Ramos (cell line): ENCODE results near the gene GRM1.

ENCODE experiments used
- in situ Hi-C: fragments of 300-500 bp; cut with MboI; formaldehyde crosslinking; loops from one replicate; pipeline ENCODE4 v1.14.3; 2022; ENCODE audit warnings: low sequenced_read_pairs; ENCODE audit not compliant: unreplicated experiment

Gene GRM1

DNA sequence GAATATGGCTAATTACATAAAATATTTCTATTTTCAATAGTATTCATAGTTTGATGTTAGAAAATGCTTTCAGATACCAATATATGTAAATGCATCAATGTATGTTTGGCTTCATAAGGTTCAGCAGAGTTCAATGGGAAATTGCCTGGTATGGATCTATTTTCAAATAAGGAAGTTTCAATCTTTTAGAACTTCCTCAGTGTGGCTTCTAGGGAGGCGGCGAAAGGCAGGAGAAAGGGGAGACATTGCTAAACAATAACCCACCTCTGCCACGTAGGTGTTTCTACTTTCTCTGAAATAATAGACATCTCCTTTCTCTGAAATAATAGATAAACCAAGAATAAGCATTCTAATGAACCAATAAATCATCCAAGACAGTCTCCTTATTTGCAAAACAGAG, 277.1 kb downstream of the GRM1 start:
- in situ Hi-C loops: no loop called here

DNA sequence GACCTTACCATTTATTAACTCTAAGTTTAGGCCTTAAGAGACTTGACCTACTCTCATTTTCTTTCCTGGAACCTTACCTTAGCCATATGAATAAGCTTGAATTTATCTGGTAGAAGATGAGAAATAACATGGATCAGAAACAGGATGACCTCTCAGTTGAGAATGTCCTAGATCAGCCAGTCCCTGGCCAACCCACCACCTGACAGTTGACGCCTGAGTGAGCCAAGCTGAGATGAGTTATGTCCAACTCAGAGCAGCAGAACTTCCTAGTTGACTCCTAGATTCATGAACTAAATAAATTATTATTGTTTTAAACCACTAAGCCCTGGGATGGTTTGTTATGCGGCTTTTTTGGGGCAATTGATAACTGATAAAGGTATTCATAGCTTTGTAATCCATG, 281.8 kb downstream of the GRM1 start:
- in situ Hi-C loops: no loop called here

DNA sequence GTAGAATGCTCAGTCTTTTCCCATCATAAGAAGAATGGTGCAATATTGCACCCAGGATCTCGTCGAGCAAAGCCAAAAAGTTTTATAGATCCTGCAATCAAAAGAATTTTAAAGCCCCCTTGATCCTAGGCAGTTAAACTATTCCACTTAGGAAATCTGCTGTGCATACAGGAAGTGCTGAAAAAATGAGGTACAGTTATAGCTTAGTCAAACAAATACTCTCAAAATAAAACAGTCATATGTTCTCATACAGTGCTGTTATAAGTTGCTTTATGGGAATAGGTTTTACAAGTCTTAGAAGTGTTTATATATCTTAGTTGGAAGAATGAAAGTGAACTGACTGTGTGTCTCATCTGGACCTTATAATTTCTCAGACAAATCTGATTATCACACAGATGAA, 282.2 kb downstream of the GRM1 start:
- in situ Hi-C loops: no loop called here

DNA sequence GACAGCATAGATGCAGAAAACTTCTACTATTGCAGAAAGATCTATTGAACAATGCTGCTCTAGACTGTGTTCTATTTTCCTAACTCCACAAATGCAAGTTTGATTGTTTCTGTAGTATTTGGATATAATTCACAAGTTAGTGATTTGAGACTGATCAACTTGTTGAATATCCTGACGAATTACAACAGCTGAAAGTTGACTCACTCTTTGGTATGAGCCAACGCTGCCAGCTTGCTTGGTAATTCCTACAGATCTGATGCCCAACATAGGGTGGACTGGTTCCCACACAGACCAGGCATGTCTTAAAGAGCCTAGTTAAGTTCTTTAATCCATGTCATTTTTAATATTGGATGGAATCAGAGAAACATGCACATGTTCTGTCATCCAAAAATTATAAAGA, 283.7 kb downstream of the GRM1 start:
- in situ Hi-C loops: no loop called here

DNA sequence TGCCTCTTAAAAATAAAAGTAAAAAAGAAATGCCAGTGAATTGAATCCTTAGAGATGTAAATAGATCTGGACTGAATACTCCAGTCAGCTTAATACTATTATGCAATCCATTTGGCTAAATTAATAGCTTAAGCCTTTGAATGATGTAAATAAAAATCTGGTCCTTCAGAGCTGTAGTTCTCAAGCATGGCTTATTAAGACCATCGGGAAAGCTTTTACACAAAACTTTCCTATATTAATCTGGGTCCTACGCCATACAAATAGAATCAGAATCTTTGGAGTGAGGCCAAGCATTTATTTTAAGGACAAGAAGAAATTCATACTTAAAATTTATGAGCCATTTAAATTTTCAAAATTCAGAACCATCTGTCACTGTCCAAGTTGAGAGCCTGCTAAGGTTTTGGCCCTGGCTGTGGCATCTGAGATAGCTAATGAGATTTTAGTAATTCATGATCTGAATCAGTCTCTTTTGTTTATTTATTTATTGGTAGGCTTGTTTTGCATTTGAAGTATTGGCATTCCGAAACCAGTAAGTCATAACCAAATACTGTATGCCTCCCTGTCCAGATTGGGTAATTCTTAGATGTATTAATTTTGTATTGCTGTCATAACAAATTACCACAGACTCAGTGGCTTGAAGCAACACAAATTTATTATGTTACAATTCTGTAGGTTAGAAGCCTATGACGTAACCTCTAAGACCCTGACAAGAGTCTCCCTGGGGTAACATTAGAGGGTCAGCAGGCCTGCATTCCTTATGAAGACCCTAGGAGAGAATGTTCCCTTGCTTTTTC, 286.7 kb downstream of the GRM1 start:
- in situ Hi-C loops: no loop called here

DNA sequence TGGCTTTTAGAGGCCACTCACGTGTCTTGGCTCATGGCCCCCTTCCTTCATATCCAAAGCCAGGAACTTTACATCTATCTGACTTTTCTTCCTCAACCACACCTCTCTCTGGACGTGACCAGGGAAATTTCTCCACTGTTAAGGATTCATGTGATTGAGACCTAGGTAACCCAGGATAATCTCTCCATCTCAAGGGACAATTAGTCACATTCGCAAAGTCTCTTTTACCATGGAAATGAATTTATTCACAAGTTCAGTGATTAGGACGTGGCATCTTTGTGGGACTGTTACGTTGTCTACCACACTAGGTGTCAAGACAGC, 287.3 kb downstream of the GRM1 start:
- in situ Hi-C loops: no loop called here

DNA sequence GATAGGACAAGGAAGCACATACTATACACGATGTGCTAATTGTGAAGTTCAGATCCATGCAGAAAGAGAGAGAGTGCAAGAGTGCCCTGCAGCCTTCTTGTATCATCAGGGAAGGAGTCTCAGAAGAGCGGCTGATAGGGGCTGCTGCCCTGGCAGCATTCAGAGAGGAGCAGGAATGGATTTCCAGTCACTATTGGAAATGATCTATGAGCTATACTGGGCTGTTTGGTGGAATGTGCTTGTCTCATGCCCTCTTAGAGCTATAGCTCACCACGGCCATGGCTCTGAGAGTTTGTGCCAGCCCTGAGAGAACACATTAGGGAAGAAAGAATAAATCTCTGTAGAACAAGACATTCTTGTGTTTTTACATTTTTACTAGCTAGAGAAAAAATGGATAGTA, 302.2 kb downstream of the GRM1 start:
- in situ Hi-C loops: no loop called here

DNA sequence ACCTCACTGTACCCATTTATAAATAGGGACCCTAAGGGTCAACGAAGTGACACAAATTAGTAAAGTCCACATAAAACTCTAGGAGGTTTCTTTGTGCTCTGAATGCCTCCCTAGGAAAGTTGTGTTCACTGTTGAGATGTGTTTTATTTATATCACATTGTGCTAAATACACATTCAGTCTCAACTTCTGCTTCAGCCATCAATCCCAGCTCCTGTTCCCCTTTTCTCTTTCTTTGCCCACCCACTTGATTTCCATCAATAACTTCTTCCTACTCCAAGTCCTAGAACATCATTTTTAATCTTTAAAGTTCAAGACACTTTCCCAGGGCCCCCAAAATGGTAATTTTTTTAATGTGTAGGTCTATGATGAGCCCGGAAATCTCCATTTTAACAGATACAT, 306.5 kb downstream of the GRM1 start:
- in situ Hi-C loops: no loop called here

DNA sequence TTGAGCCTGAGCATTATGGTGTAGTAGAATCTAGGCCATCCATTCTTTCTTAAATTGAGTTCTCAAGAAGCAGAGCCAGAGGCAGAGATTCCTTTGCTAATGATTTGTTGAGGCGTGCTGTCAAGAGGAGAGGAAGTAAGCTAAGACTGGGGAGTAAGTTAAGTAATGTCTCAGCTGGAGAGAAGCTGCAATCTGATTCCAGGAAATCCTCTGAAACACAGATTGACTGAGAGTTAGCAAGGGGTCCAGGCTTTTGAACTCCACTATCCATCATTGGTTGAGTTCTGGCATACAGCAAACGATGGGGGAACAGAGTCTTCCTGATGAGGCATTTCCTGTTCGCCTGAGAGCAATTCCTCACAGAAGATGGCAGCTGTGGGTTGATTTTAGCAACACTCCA, 307.3 kb downstream of the GRM1 start:
- in situ Hi-C loops: no loop called here

DNA sequence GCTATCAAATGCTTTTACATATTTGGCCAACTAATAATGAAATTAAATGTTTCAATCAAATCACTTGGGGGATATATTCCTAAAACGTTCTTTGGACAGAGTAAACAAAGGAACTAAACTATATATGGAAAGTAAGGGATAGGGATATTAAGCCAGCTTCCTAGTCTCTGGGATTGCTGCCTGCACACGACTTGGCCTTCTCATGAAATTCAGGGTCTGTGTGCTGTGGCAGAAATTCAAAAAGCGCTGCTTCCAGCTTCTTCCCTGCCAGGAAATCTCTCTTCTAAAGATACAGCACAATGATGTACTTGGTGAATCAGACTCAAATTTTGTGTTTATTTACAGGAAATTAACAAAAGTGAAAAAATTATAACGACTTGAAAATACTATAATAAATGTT, 308.5 kb downstream of the GRM1 start:
- in situ Hi-C loops: no loop called here

DNA sequence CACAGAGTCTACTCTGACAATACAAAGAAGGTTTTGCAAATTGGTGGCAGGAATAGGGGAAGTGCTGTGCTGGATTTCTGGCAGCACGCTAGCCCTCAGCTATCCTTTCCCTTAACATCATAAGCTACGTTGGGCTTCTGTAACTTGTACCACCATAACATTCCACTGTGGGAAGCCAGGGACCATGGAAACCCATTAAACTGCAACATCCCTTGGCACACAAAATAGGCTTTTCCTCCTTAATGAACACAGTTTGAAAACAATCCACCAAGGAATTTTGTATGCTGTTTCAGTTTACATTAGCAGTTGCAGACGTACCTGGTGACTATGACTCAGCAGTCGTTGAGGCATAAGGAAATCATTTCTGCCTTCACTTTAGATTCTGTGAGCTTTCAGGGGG, 310.9 kb downstream of the GRM1 start:
- in situ Hi-C loops: no loop called here

DNA sequence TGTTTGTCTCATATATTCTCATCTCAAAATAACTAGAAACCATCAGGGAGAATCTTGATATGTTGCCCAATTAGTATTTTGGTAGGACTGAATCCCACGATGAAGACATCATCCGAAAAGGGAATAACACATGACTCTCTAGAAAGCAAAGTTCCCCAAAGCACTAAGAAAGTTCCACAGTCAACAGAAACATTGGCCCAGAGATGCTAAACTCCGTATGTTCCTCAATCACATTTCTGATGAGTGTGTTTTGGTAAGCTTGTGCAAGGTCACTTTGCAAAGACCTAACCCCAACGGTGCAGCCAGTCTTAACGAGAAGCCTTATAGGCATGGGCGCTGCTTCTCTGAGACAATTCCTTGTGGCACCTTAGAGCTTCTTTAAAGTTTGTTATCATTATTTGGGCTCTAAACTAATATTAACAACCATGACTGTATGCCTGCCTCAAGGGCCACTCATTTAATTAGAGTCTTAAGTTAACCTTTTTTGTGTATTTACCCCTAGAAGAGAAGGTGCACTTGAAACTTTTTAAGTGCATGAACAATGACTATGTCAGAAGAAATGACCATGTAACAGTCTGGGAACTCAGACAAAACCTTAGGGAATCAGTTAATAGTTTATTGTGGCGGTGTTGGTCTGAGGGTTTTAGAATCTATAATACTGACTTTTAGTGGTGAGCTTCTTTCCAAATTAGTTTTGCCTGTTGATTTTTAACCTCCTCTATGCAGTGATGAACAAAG, 312.8 kb downstream of the GRM1 start:
- in situ Hi-C loops: no loop called here

DNA sequence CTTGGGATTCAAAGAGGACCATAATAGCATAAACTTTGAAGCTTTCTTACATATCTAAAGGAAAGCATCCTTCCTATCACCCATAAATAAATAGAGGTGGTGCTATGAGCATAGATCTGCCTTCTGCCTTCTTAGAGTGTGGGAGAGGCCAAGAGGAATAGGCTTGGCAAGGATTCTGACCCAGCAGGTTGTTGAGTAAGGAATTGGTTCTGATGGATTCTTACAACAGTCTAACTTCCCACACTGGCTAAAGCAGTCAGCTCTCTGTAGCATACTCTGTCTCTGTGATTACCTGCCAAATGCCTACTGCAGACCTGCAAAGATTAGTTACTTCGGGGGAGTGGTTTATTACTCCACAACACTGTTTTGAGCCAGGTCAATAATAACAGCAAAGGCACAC, 316.7 kb downstream of the GRM1 start:
- in situ Hi-C loops: no loop called here

DNA sequence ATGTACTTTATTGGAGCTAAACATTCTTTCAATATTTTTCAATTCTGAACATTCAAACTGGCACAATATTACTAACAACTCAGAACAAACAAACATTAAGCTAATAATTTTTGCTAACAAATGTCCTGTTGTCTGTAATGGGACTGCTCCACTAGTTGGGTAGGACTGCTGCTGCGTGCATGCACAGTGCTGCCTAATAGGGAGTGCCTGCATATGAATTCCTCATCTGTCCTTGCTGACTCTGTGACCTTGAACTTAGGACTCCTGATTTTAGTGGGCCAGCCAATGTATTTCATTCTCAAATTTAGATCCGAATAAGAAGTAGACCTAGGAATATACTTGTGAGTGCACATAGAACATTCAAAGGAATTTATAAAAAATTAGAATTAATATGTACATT, 318.2 kb downstream of the GRM1 start:
- in situ Hi-C loops: no loop called here

DNA sequence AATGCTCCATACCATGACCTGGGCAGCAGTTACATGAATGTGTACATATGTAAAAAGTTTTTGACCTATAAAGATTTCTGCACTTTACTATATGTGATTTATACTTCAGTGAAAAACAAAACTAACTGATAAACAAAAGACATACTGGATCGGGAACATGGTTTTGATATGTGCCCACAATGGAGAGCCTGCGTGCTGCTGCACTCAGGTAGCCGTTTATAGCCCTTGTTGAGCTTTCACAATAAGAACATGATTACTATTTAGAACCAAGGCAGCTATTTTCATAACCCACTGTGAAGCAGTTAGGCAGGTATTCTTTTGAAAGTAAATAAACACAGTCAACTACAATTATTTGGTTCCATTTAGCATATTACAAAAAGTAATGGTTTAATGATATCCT, 318.8 kb downstream of the GRM1 start:
- in situ Hi-C loops: no loop called here

DNA sequence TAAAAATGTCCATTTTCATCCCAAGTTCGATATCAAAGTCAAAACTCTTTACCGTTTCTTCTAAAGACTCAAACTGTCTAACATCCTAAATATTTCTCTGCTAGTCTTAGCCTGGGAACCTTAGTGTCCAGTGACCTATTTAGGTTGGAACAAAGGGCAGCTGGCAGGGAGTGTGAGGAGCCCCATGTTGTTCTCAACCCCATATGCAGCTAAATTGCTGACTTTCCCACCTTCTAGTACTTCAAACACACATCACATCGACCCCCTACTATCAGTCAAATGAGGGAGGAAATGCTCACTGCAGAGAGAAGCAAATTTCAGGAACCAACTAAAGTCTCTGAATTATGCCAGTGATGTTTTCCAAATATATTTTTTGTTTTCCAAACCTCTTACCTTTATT, 322.2 kb downstream of the GRM1 start:
- in situ Hi-C loops: no loop called here

DNA sequence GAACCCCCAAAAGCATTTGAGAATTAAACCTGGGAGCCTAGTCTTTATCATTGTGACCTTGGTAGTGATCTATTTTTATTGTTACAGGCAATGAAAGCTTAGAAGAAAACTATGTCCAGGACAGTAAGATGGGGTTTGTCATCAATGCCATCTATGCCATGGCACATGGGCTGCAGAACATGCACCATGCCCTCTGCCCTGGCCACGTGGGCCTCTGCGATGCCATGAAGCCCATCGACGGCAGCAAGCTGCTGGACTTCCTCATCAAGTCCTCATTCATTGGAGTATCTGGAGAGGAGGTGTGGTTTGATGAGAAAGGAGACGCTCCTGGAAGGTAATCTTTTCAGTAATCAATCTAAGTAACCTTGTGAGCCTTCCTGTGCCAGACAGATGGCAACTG, 323.3 kb downstream of the GRM1 start:
- in situ Hi-C loops: no loop called here

DNA sequence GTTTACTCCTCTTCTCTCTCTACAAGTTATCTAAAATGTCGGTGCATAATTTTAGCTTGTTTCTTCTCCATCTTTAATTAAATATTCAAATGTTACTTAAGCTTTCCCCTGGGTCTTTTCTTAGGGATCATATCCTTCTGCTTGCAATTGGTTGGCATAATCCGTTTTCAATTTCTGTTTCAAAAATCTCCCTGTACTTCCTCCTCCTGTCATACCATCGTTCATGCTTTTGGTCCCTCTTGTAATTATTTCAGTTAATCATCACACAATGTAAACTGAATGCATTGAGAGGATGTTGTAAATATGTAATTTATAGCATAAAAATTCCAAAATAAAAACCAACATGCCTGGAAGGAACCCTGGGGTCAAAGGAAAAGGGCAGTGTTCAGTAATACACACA, 325.6 kb downstream of the GRM1 start:
- in situ Hi-C loops: no loop called here

DNA sequence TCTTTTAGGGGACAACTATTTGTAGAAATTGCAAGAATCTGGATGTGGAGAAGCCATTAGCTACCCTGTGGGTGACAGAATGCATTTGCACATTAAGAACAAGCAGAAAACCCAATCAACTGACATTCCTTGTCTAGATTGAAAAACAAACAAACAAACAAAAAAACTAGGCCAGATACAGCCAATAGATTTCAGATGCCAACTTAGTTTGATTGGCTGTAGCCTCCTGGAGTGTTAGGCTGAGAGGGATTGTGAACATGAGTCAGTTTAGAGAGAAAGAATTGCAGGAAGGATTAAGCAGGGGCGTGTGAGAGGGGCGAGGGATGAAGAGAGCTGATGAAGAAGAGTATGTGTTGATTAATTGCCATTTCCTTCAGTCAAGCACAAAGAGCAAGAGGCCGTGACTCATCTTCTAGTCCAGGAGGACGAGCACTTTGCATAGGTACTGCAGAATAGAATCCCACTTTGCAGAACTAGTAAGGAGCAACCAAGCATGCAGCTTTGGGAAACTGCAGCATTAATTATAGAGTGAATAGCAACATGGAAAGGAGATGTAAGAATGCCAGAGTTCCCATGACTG, 326.7 kb downstream of the GRM1 start:
- in situ Hi-C loops: no loop called here

DNA sequence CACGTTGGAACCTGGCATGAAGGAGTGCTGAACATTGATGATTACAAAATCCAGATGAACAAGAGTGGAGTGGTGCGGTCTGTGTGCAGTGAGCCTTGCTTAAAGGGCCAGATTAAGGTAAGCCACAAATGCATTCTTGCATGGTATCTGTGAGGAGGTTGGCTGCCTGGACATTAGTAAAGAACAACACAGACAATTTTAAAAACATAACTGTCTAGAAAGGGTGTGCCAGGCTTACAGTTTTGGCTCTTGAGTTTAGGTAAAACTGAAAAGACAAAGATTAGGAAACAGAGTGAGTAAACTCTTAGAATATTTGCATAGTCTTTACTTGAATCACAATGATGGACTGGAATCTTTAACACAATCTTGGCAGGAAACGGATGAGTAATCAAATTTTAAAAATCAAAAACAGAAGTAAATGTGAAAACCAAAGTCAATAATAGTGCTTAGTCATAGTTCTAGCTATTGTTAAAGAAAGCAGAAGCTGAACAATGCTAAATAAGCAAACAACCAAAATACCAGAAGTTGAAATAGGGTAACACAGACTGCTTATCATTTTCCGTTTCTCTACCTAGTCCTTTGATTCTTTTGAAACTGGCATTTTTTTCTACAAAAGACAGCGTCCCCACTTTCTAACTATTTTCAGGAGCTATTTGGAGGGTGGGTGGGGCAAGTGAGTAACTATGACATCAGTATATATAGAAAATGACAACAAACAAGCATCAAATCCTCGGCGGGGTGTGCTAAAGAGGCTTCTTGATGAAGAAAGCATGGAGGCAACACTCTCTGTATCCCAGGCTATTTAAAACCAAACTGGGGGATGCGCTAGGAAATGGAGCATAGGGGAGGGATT, 328.9 kb downstream of the GRM1 start:
- in situ Hi-C loops: no loop called here
